ENCODE measurements around the gene LCP1.

The LCP1 gene

GRCh38 chr13:46100191-46100815 is 81.7 kb downstream of the LCP1 start:
- H3K27me3 ChIP-seq (ENCODE audit: control insufficient read depth, insufficient read depth, low read length): no peaks in the 10 kb centered on the region
- no peak overlapping the region for H3K4me2 ChIP-seq (ENCODE audit: low read length)
- no peaks in the 10 kb centered on the region for H3K79me2 ChIP-seq
- H3K9me3 ChIP-seq (ENCODE audit: control insufficient read depth, low read length): no peaks in the 10 kb centered on the region
- H3K4me3 ChIP-seq (ENCODE audit: low read depth, low read length): no peak overlapping the region
- H3K36me3 ChIP-seq (ENCODE audit: control insufficient read depth, insufficient read depth, low read length): no peaks in the 10 kb centered on the region
- no peak overlapping the region for H2AFZ ChIP-seq
- TF ChIP-seq CTCF (IDR thresholded peaks at IDR 0.05): no peak
- H3K4me1 ChIP-seq: no peaks in the 10 kb centered on the region
- no peak overlapping the region for H3K9ac ChIP-seq
- H3K27ac ChIP-seq: no peak overlapping the region

GRCh38 chr13:46097663-46098062 is 84.3 kb downstream of the LCP1 start:
- Histone ChIP-seq H3K27ac (no peak overlapping the region), H3K4me1 (no peaks in the 10 kb centered on the region), H2AFZ (no peak overlapping the region), H3K36me3 (ENCODE audit: control insufficient read depth, insufficient read depth, low read length) (no peaks in the 10 kb centered on the region), H3K79me2 (no peaks in the 10 kb centered on the region), H3K27me3 (ENCODE audit: control insufficient read depth, insufficient read depth, low read length) (no peaks in the 10 kb centered on the region), H3K9ac (no peak overlapping the region), H3K9me3 (ENCODE audit: control insufficient read depth, low read length) (no peaks in the 10 kb centered on the region), H3K4me2 (ENCODE audit: low read length) (no peak overlapping the region), H3K4me3 (ENCODE audit: low read depth, low read length) (no peak overlapping the region)
- TF ChIP-seq CTCF (IDR thresholded peaks at IDR 0.05): no peak

GRCh38 chr13:46097015-46097414 is 85.0 kb downstream of the LCP1 start:
- no peak overlapping the region for H3K9ac ChIP-seq
- H3K27ac ChIP-seq: no peak overlapping the region
- H3K4me3 ChIP-seq (ENCODE audit: low read depth, low read length): no peak overlapping the region

GRCh38 chr13:46094478-46094877 is 87.5 kb downstream of the LCP1 start:
- no peaks in the 10 kb centered on the region for H3K27me3 ChIP-seq (ENCODE audit: control insufficient read depth, insufficient read depth, low read length)
- no peaks in the 10 kb centered on the region for H3K36me3 ChIP-seq (ENCODE audit: control insufficient read depth, insufficient read depth, low read length)
- no peak for TF ChIP-seq CTCF (IDR thresholded peaks at IDR 0.05)
- H3K4me3 ChIP-seq (ENCODE audit: low read depth, low read length): no peak overlapping the region
- no peaks in the 10 kb centered on the region for H3K9me3 ChIP-seq (ENCODE audit: control insufficient read depth, low read length)
- H3K4me2 ChIP-seq (ENCODE audit: low read length): no peak overlapping the region
- no peaks in the 10 kb centered on the region for H3K4me1 ChIP-seq
- no peak overlapping the region for H3K9ac ChIP-seq
- H2AFZ ChIP-seq: no peak overlapping the region
- no peaks in the 10 kb centered on the region for H3K79me2 ChIP-seq
- H3K27ac ChIP-seq: no peak overlapping the region

More at GRCh38 chr13:46097015-46097414, 85.0 kb downstream of the LCP1 start:
- Histone ChIP-seq H3K9me3 (ENCODE audit: control insufficient read depth, low read length) (no peaks in the 10 kb centered on the region), H3K4me2 (ENCODE audit: low read length) (no peak overlapping the region), H3K36me3 (ENCODE audit: control insufficient read depth, insufficient read depth, low read length) (no peaks in the 10 kb centered on the region), H3K4me1 (no peaks in the 10 kb centered on the region), H2AFZ (no peak overlapping the region), H3K27me3 (ENCODE audit: control insufficient read depth, insufficient read depth, low read length) (no peaks in the 10 kb centered on the region), H3K79me2 (no peaks in the 10 kb centered on the region)
- TF ChIP-seq CTCF (IDR thresholded peaks at IDR 0.05): no peak
